ENCODE results near the gene DEDD2.

Gene DEDD2

GRCh38 chr19:42188665-42189064 is 28.8 kb downstream of the DEDD2 start:
- TF ChIP-seq CTCF (conservative IDR thresholded peaks at IDR 0.05; ENCODE audit: low read depth, low read length) = no peak
- Histone ChIP-seq H3K4me1 (ENCODE audit: low read depth, poor library complexity, severe bottlenecking) (peaks cover 14% of the 10 kb centered on the region), H4K20me1 (ENCODE audit: insufficient read depth) (no peaks in the 10 kb centered on the region), H3K27me3 (ENCODE audit: insufficient read depth, low read depth) (peaks cover 48% of the 10 kb centered on the region; the same call in 1 of the 2 replicates), H2AFZ (ENCODE audit: low read depth) (no peak overlapping the region), H3K4me2 (no peak overlapping the region), H3K36me3 (ENCODE audit: insufficient read depth) (no peaks in the 10 kb centered on the region), H3K79me2 (ENCODE audit: insufficient read depth, low read depth) (no peaks in the 10 kb centered on the region), H3K27ac (no peak overlapping the region), H3K4me3 (IDR thresholded peaks at IDR 0.05; ENCODE audit: insufficient read depth, low read depth, low read length) (no peak overlapping the region), H3K9ac (no peak overlapping the region)

GRCh38 chr19:42185277-42185676 is 32.2 kb downstream of the DEDD2 start:
- no peaks in the 10 kb centered on the region for H3K79me2 ChIP-seq (ENCODE audit: insufficient read depth, low read depth)
- TF ChIP-seq CTCF (conservative IDR thresholded peaks at IDR 0.05; ENCODE audit: low read depth, low read length) = no peak
- H3K9ac ChIP-seq = no peak overlapping the region
- peak overlapping the region; percentile 0; the same call in 1 of the 2 replicates for H3K4me2 ChIP-seq
- peaks cover 14% of the 10 kb centered on the region for H3K4me1 ChIP-seq (ENCODE audit: low read depth, poor library complexity, severe bottlenecking)
- no peaks in the 10 kb centered on the region for H4K20me1 ChIP-seq (ENCODE audit: insufficient read depth)
- H3K4me3 ChIP-seq (IDR thresholded peaks at IDR 0.05; ENCODE audit: insufficient read depth, low read depth, low read length) = no peak overlapping the region
- H2AFZ ChIP-seq (ENCODE audit: low read depth) = peak overlapping the region; percentile 10
- H3K27ac ChIP-seq = no peak overlapping the region
- H3K36me3 ChIP-seq (ENCODE audit: insufficient read depth) = no peaks in the 10 kb centered on the region
- peaks cover 56% of the 10 kb centered on the region for H3K27me3 ChIP-seq (ENCODE audit: insufficient read depth, low read depth)

GRCh38 chr19:42184401-42184861 is 33.0 kb downstream of the DEDD2 start:
- H3K79me2 ChIP-seq (ENCODE audit: insufficient read depth, low read depth) = no peaks in the 10 kb centered on the region
- no peaks in the 10 kb centered on the region for H4K20me1 ChIP-seq (ENCODE audit: insufficient read depth)
- peak; percentile 99 for TF ChIP-seq CTCF (conservative IDR thresholded peaks at IDR 0.05; ENCODE audit: low read depth, low read length)
- H3K4me3 ChIP-seq (IDR thresholded peaks at IDR 0.05; ENCODE audit: insufficient read depth, low read depth, low read length) = no peak overlapping the region
- no peak overlapping the region for H3K4me2 ChIP-seq
- no peak overlapping the region for H2AFZ ChIP-seq (ENCODE audit: low read depth)
- peaks cover 56% of the 10 kb centered on the region for H3K27me3 ChIP-seq (ENCODE audit: insufficient read depth, low read depth)
- H3K36me3 ChIP-seq (ENCODE audit: insufficient read depth) = no peaks in the 10 kb centered on the region
- peaks cover 14% of the 10 kb centered on the region for H3K4me1 ChIP-seq (ENCODE audit: low read depth, poor library complexity, severe bottlenecking)
- no peak overlapping the region for H3K27ac ChIP-seq
- H3K9ac ChIP-seq = no peak overlapping the region

GRCh38 chr19:42178791-42179674 is 38.4 kb downstream of the DEDD2 start:
- no peaks in the 10 kb centered on the region for H3K36me3 ChIP-seq (ENCODE audit: insufficient read depth)
- no peak overlapping the region for H2AFZ ChIP-seq (ENCODE audit: low read depth)
- H3K79me2 ChIP-seq (ENCODE audit: insufficient read depth, low read depth) = no peaks in the 10 kb centered on the region
- H3K27me3 ChIP-seq (ENCODE audit: insufficient read depth, low read depth) = peaks cover 83% of the 10 kb centered on the region
- H3K9ac ChIP-seq = no peak overlapping the region
- H3K4me3 ChIP-seq (IDR thresholded peaks at IDR 0.05; ENCODE audit: insufficient read depth, low read depth, low read length) = no peak overlapping the region
- no peaks in the 10 kb centered on the region for H4K20me1 ChIP-seq (ENCODE audit: insufficient read depth)
- no peaks in the 10 kb centered on the region for H3K4me1 ChIP-seq (ENCODE audit: low read depth, poor library complexity, severe bottlenecking)
- no peak overlapping the region for H3K4me2 ChIP-seq
- no peak overlapping the region for H3K27ac ChIP-seq
- TF ChIP-seq CTCF (conservative IDR thresholded peaks at IDR 0.05; ENCODE audit: low read depth, low read length) = peak; percentile 48
